HepG2 (cell line): ENCODE data around the gene SIK3. TPM values are rescaled to one million over a fixed set of nuclear protein-coding genes. Genes with fewer than 3 reads are reported as not detected.
A peak's percentile ranks its signal among the peaks of the same experiment; 100 is the strongest.

Source experiments
- ATAC-seq: fragments of 200-7000 bp; cut with Tn5 transposase; 3 replicates; pipeline ENCODE4 v1.9.1; 2020; ENCODE audit warnings: mild to moderate bottlenecking, moderate library complexity
- BruUV-seq: library from RNA; stranded (reverse); fragments of 400-500 nt; replicated peaks from 2 replicates; lab custom pipeline; 2021; lab: Mats Ljungman, UMichigan
- CTCF ChIA-PET: fragments of 300-600 bp; formaldehyde crosslinking; extraction: SDS; loops from one replicate; lab custom pipeline; 2021; ENCODE audit warnings: low total read pairs, inconsistent platforms, low intra/inter-chr PET ratio; lab: Yijun Ruan, JAX
- POLR2A ChIA-PET: fragments of 350-600 bp; sonication (Branson Sonifier 250); formaldehyde crosslinking; loops from one replicate; lab custom pipeline; 2020; ENCODE audit warnings: antibody characterized with exemption, inconsistent platforms; lab: Yijun Ruan, JAX
- DNase-seq: peaks from one replicate; pipeline ENCODE4 v3.0.0-alpha.2; 2015; ENCODE audit warnings: low spot score
- FAIRE-seq: peaks from 3 replicates; lab custom pipeline; 2011; peaks lifted over from hg19 to GRCh38; lab: Jason Lieb, UNC
- H2AFZ ChIP-seq: one replicate; pipeline ENCODE4 v1.6.1; 2011; ENCODE audit warnings: low read length, inconsistent platforms
- H3K27ac ChIP-seq: fragments of 300-600 bp; 3 replicates; pipeline ENCODE4 v1.8.0; 2011; ENCODE audit warnings: mixed run types, mild to moderate bottlenecking, mixed read lengths, low read length, inconsistent platforms; ENCODE audit not compliant: insufficient read depth; ENCODE audit errors: extremely low read length
- H3K27me3 ChIP-seq, 2 experiments: fragments of 200-600 bp in 1 of 2; 2 replicates in 1 of 2; 3 replicates in 1 of 2; pipeline versions ENCODE4 v1.6.0 to v1.8.0; 2011; ENCODE audit warnings: low read length in 2 of 2, mild to moderate bottlenecking in 2 of 2, moderate library complexity in 2 of 2, inconsistent platforms in 1 of 2; ENCODE audit not compliant: insufficient read depth in 2 of 2, control insufficient read depth in 1 of 2
- H3K36me3 ChIP-seq, 2 experiments: fragments of 200-600 bp in 1 of 2; replicated peaks in 1 of 2; 2 replicates in 1 of 2; 3 replicates in 1 of 2; pipeline versions ENCODE4 v1.5.1 to v1.8.0; 2011; ENCODE audit warnings: low read length in 2 of 2, inconsistent platforms in 1 of 2; ENCODE audit not compliant: insufficient read depth in 2 of 2, control insufficient read depth in 1 of 2
- H3K4me1 ChIP-seq: 2 replicates; pipeline ENCODE4 v1.5.1; 2012; ENCODE audit warnings: low read length, inconsistent platforms; ENCODE audit not compliant: insufficient read depth
- H3K4me2 ChIP-seq: 2 replicates; pipeline ENCODE4 v1.6.0; 2011; ENCODE audit warnings: low read depth, low read length, inconsistent platforms
- H3K4me3 ChIP-seq, 3 experiments: fragments of 200-600 bp in 1 of 3; sonication (generic), shearing (Covaris generic) in 1 of 3; replicated peaks in 1 of 3; 2 replicates each; pipeline ENCODE4 v1.5.1; 2011 to 2016; ENCODE audit warnings: low read length in 3 of 3, inconsistent platforms in 2 of 3, low read depth in 2 of 3, mild to moderate bottlenecking in 2 of 3, control low read depth in 1 of 3, mixed read lengths in 1 of 3; ENCODE audit not compliant: insufficient read depth in 1 of 3
- H3K79me2 ChIP-seq: one replicate; pipeline ENCODE4 v1.6.1; 2011; ENCODE audit warnings: low read length, inconsistent platforms; ENCODE audit not compliant: insufficient read depth
- H3K9ac ChIP-seq: 2 replicates; pipeline ENCODE4 v1.6.0; 2011; ENCODE audit warnings: mild to moderate bottlenecking, low read depth, low read length, inconsistent platforms; ENCODE audit not compliant: insufficient read depth
- H3K9me3 ChIP-seq: 2 replicates; pipeline ENCODE4 v1.5.1; 2012; ENCODE audit warnings: mild to moderate bottlenecking, low read length
- H4K20me1 ChIP-seq: 2 replicates; pipeline ENCODE4 v1.6.0; 2011; ENCODE audit warnings: inconsistent platforms, mild to moderate bottlenecking, low read length, moderate library complexity; ENCODE audit not compliant: insufficient read depth
- CENPX ChIP-seq: sonication (generic); formaldehyde crosslinking; IDR thresholded peaks from 2 replicates; pipeline ENCODE4 v1.9.0; 2021; ENCODE audit warnings: mild to moderate bottlenecking, missing genetic modification reagents, moderate library complexity
- GABPA ChIP-seq, 2 experiments: IDR thresholded peaks; 2 replicates each; pipeline ENCODE4 v1.6.1; 2011 to 2016; ENCODE audit warnings: low read depth in 2 of 2, low read length in 1 of 2, missing biosample characterization in 1 of 2, missing genetic modification characterization in 1 of 2
- HCFC1 ChIP-seq: fragments of 150-350 bp; IDR thresholded peaks from 2 replicates; pipeline ENCODE4 v1.6.1; 2014; ENCODE audit warnings: low read depth, low read length
- IRF2 ChIP-seq: IDR thresholded peaks from 2 replicates; pipeline ENCODE4 v1.6.1; 2018; ENCODE audit warnings: missing genetic modification reagents, missing compliant biosample characterization
- MAZ ChIP-seq, 2 experiments: sonication (generic) in 1 of 2; formaldehyde crosslinking in 1 of 2; IDR thresholded peaks; 2 replicates each; pipeline versions ENCODE4 v1.5.0 to v1.6.1; 2012 to 2020; ENCODE audit warnings: low read depth in 2 of 2, mild to moderate bottlenecking in 2 of 2, borderline replicate concordance in 1 of 2, improper control_type of control experiment in 1 of 2, low read length in 1 of 2, missing genetic modification reagents in 1 of 2, moderate library complexity in 1 of 2
- POLR2AphosphoS2 ChIP-seq: IDR thresholded peaks from 2 replicates; pipeline ENCODE4 v1.6.1; 2011; ENCODE audit warnings: low read depth, low read length, improper control_type of control experiment
- RFX3 ChIP-seq: IDR thresholded peaks from 2 replicates; pipeline ENCODE4 v1.6.1; 2016; ENCODE audit warnings: missing biosample characterization, missing genetic modification reagents
- SAP130 ChIP-seq: IDR thresholded peaks from 2 replicates; pipeline ENCODE4 v1.6.1; 2016; ENCODE audit warnings: low read depth
- SKI ChIP-seq: fragments of 450-650 bp; IDR thresholded peaks from one replicate; pipeline ENCODE4 v1.6.1; 2018; ENCODE audit warnings: mild to moderate bottlenecking; ENCODE audit not compliant: partially characterized antibody
- TBX2 ChIP-seq: sonication (generic); formaldehyde crosslinking; IDR thresholded peaks from 2 replicates; pipeline ENCODE4 v1.5.0; 2020; ENCODE audit warnings: missing genetic modification reagents, mild to moderate bottlenecking, borderline replicate concordance
- TCF7 ChIP-seq: sonication (generic); IDR thresholded peaks from 2 replicates; pipeline ENCODE4 v1.6.1; 2016; ENCODE audit warnings: antibody characterized with exemption, low read depth
- ZNF367 ChIP-seq: sonication (generic); formaldehyde crosslinking; IDR thresholded peaks from 2 replicates; pipeline ENCODE4 v1.4.0; 2020; ENCODE audit warnings: missing genetic modification reagents, borderline replicate concordance
- ZNF441 ChIP-seq: sonication (generic); formaldehyde crosslinking; IDR thresholded peaks from 2 replicates; pipeline ENCODE4 v1.7.0; 2021; ENCODE audit warnings: missing genetic modification reagents, borderline replicate concordance
- WGBS: methylation state at CpG from one replicate; pipeline ENCODE4 v1.1.6; 2017; ENCODE audit warnings: low lambda C conversion rate; 5-methylcytosine and 5-hydroxymethylcytosine counted together
- in situ Hi-C: cut with HindIII; loops from 2 replicates; pipeline ENCODE4 v1.10.0; 2017; ENCODE audit warnings: low pct_unique_long_range_greater_than_20kb; ENCODE audit not compliant: extremely low pct_ligation_motif_present
- intact Hi-C: fragments of 100-400 bp; cut with micrococcal nuclease; formaldehyde crosslinking; loops from one replicate; pipeline ENCODE4 v1.10.0; 2022; ENCODE audit not compliant: unreplicated experiment
- polyA plus RNA-seq, 8 experiments: library from polyadenylated mRNA; depleted of rRNA in 3 of 8; stranded (reverse) in 7 of 8; unstranded in 1 of 8; fragments of >200 nt; fragmentation: Illumina TruSeq in 4 of 8; extraction: Trizol in 4 of 8; gene quantifications; 2 replicates each; pipeline versions ENCODE4 v1.2.1 to v1.2.3, GENCODE V29; 2011 to 2016; ENCODE audit warnings: low read depth in 4 of 8, missing spikeins in 1 of 8, mixed read lengths in 1 of 8; ENCODE audit not compliant: insufficient read depth in 1 of 8
- total RNA-seq, 5 experiments: library from RNA; depleted of rRNA; stranded (reverse); fragments of >200 nt; fragmentation: Illumina TruSeq; extraction: Trizol; gene quantifications; 2 replicates each; pipeline ENCODE4 v1.2.3, GENCODE V29; 2016; ENCODE audit warnings: low read depth in 1 of 5
- TF ChIP-seq, protein P1 (sequence below): sonication (generic); formaldehyde crosslinking; IDR thresholded peaks from 2 replicates; pipeline ENCODE4 v1.9.0; 2021; ENCODE audit warnings: missing genetic modification reagents, mild to moderate bottlenecking, borderline replicate concordance
- TF ChIP-seq, protein P2 (sequence below): sonication (generic); formaldehyde crosslinking; conservative IDR thresholded peaks from 2 replicates; pipeline ENCODE4 v1.4.0; 2020; ENCODE audit warnings: missing genetic modification reagents
- TF ChIP-seq, protein P3 (sequence below): sonication (generic); formaldehyde crosslinking; IDR thresholded peaks from 2 replicates; pipeline ENCODE4 v1.5.1; 2020; ENCODE audit warnings: mild to moderate bottlenecking, missing genetic modification reagents, moderate library complexity

The SIK3 gene
- total and polyA plus RNA-seq, 2 of the 13 experiments (the other 11 are each of a cell fraction or from before 2014, with no cell fraction given) = 5.7 to 9.8 TPM

DNA sequence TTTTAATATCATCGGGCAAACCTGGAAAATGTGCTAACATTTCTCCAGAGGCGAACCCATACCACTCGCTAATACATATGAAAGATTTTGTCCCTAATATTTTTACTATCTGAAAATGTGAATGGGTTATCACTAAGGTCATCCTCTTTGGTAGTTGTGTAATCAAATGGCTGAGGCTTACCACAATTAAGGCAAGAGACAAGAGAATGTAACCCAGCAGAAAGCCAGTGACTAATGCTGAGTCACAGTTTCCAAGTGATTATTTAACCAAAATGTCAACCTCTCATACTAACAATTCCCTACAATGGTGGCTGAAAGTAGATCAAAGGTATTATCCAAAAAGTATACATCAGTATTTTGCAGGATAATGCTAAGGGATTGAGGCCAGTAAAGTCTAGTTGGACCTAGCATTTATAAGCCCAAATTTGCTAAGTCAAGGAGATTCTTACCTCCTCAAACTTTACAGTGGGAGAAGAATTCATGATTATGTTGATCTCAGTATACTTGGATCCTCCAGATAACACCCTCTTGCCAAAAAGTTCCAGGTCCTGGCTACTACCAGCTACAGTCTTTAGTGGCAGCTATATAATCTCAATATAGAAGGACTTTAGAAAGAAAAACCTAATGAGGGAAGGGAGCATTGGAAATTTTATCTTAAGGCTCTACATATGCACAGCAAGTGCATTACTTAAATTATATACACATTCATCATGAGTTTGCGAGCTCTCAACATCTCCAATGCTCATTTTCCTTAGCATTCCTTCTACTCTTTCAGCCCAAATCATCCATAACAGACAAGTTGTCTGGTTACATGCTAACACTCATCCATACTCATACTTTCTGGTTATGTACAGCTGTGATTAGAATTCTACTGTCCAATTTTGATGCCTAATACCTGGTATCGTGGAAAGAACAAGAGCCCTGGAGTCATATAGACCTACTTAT is 25.4 kb downstream of the SIK3 start:
- H3K9me3 ChIP-seq = no peaks in the 10 kb centered on the region
- H3K4me2 ChIP-seq = peak overlapping the region; percentile 28
- BruUV-seq = no TSS peak
- peak; percentile 38 for ATAC-seq
- in situ Hi-C loops (no loop called here), intact Hi-C loops (no loop called here)
- CTCF ChIA-PET = no interaction called here
- peaks cover 83% of the 10 kb centered on the region for H4K20me1 ChIP-seq
- peak; percentile 93 for DNase-seq
- peaks cover 68% of the 10 kb centered on the region for H3K4me1 ChIP-seq
- H2AFZ ChIP-seq = no peak overlapping the region
- no peaks in the 10 kb centered on the region for H3K27me3 ChIP-seq
- H3K4me3 ChIP-seq = no peak overlapping the region
- H3K9ac ChIP-seq = no peak overlapping the region
- H3K79me2 ChIP-seq = peaks cover 38% of the 10 kb centered on the region
- POLR2A ChIA-PET = no interaction called here
- 39% methylated on average over 5 of the region's 5 CpGs for WGBS
- peak; percentile 64 for FAIRE-seq
- H3K27ac ChIP-seq = no peak overlapping the region
- no peaks in the 10 kb centered on the region for H3K36me3 ChIP-seq
- TF ChIP-seq CENPX (no peak), IRF2 (CRISPR knock-in tag) (peak; percentile 65; the same call in 1 of the 2 replicates), ZNF367 (CRISPR knock-in tag) (no peak), ZNF441 (CRISPR knock-in tag) (no peak), HCFC1 (no peak), SAP130 (peak; percentile 91), TCF7 (peak; percentile 89), TBX2 (CRISPR knock-in tag) (peak; percentile 90), MAZ (IDR thresholded peaks at IDR 0.05; ENCODE audit: borderline replicate concordance, low read depth, low read length) (no peak), MAZ (CRISPR knock-in tag; IDR thresholded peaks at IDR 0.05; ENCODE audit: low read depth) (no peak), POLR2AphosphoS2 (no peak), GABPA (IDR thresholded peaks at IDR 0.05; ENCODE audit: low read depth, low read length) (no peak), GABPA (CRISPR knock-in tag; IDR thresholded peaks at IDR 0.05; ENCODE audit: low read depth) (peak; percentile 20; the same call in 1 of the 2 replicates), RFX3 (CRISPR knock-in tag) (no peak), SKI (peak; percentile 74)
- TF ChIP-seq, protein P1, sequence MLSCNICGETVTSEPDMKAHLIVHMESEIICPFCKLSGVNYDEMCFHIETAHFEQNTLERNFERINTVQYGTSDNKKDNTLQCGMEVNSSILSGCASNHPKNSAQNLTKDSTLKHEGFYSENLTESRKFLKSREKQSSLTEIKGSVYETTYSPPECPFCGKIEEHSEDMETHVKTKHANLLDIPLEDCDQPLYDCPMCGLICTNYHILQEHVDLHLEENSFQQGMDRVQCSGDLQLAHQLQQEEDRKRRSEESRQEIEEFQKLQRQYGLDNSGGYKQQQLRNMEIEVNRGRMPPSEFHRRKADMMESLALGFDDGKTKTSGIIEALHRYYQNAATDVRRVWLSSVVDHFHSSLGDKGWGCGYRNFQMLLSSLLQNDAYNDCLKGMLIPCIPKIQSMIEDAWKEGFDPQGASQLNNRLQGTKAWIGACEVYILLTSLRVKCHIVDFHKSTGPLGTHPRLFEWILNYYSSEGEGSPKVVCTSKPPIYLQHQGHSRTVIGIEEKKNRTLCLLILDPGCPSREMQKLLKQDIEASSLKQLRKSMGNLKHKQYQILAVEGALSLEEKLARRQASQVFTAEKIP (CRISPR knock-in tag) = no peak
- TF ChIP-seq, protein P2, sequence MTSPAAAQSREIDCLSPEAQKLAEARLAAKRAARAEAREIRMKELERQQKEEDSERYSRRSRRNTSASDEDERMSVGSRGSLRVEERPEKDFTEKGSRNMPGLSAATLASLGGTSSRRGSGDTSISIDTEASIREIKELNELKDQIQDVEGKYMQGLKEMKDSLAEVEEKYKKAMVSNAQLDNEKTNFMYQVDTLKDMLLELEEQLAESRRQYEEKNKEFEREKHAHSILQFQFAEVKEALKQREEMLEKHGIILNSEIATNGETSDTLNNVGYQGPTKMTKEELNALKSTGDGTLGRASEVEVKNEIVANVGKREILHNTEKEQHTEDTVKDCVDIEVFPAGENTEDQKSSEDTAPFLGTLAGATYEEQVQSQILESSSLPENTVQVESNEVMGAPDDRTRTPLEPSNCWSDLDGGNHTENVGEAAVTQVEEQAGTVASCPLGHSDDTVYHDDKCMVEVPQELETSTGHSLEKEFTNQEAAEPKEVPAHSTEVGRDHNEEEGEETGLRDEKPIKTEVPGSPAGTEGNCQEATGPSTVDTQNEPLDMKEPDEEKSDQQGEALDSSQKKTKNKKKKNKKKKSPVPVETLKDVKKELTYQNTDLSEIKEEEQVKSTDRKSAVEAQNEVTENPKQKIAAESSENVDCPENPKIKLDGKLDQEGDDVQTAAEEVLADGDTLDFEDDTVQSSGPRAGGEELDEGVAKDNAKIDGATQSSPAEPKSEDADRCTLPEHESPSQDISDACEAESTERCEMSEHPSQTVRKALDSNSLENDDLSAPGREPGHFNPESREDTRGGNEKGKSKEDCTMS = no peak
- TF ChIP-seq, protein P3, sequence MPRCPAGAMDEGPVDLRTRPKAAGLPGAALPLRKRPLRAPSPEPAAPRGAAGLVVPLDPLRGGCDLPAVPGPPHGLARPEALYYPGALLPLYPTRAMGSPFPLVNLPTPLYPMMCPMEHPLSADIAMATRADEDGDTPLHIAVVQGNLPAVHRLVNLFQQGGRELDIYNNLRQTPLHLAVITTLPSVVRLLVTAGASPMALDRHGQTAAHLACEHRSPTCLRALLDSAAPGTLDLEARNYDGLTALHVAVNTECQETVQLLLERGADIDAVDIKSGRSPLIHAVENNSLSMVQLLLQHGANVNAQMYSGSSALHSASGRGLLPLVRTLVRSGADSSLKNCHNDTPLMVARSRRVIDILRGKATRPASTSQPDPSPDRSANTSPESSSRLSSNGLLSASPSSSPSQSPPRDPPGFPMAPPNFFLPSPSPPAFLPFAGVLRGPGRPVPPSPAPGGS (CRISPR knock-in tag) = no peak
